ENCODE results near the gene SMOC1. TPM values are rescaled to one million over a fixed set of nuclear protein-coding genes. Genes with fewer than 3 reads are reported as not detected.

SMOC1 gene
- total and polyA plus RNA-seq, 12 donors: 0.33 to 19.8 (median 4.5) TPM

DNA sequence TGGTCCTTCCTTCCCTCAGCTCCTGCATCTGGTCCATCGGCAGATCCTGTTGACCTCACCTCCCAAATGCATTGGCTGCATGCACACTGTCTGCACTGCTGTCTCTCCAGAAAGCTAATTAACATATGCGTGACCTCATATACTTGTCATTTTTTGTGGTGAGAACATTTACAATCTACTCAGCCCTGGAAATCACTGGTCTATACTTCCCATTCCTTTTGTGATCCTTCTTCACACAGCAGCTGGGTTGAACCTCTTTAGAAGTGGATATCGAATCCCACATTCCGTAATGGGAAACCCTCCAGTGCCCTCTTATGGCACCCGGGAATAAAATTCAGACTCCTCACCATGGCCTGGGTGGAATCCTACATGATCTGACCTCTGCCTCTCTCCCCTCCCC, 45.0 kb downstream of the SMOC1 start:
- no peak overlapping the region for H3K27ac ChIP-seq
- intact Hi-C loops (cut with DNase I): no loop called here
- no peaks in the 10 kb centered on the region for H3K9me3 ChIP-seq (replicated peaks in 1 of 3)
- no peaks in the 10 kb centered on the region for H3K27me3 ChIP-seq
- TF ChIP-seq, protein P1, sequence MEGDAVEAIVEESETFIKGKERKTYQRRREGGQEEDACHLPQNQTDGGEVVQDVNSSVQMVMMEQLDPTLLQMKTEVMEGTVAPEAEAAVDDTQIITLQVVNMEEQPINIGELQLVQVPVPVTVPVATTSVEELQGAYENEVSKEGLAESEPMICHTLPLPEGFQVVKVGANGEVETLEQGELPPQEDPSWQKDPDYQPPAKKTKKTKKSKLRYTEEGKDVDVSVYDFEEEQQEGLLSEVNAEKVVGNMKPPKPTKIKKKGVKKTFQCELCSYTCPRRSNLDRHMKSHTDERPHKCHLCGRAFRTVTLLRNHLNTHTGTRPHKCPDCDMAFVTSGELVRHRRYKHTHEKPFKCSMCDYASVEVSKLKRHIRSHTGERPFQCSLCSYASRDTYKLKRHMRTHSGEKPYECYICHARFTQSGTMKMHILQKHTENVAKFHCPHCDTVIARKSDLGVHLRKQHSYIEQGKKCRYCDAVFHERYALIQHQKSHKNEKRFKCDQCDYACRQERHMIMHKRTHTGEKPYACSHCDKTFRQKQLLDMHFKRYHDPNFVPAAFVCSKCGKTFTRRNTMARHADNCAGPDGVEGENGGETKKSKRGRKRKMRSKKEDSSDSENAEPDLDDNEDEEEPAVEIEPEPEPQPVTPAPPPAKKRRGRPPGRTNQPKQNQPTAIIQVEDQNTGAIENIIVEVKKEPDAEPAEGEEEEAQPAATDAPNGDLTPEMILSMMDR (IDR thresholded peaks at IDR 0.05): no peak
- TF ChIP-seq POLR2A (IDR thresholded peaks at IDR 0.05): no peak
- no peak for DNase-seq
- no peaks in the 10 kb centered on the region for H3K36me3 ChIP-seq (replicated peaks in 1 of 2)
- H3K4me3 ChIP-seq: no peak overlapping the region
- WGBS, 4 donors: 70 to 85% (median 77%) methylated on average over 5 of the region's 5 CpGs
- H3K4me1 ChIP-seq (replicated peaks in 1 of 2): no peaks in the 10 kb centered on the region

DNA sequence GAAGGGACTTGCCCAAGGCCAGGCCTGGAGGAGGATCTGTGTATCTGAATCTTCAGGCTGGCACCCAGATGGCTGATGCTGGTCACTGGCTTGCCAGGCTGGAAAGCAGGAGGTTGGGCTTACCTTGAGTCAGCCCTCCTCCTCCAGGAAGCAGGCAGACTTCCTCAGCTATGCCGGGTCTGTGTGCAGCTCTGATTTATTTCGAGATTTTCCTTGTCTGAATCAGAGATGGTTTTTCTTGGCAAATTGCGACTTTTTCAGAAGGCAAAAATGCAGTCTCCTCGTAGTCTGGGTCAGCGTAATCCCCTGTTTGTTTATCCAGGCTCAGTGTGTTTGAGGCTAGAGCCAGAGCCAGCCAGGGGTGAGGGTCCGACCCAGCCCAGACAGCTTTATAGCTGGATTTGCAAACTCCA, 48.9 kb downstream of the SMOC1 start:
- Histone ChIP-seq H3K4me1 (replicated peaks in 1 of 2) (no peaks in the 10 kb centered on the region), H3K27ac (no peak overlapping the region), H3K27me3 (no peaks in the 10 kb centered on the region), H3K4me3 (no peak overlapping the region), H3K36me3 (replicated peaks in 1 of 2) (no peaks in the 10 kb centered on the region), H3K9me3 (replicated peaks in 1 of 3) (no peaks in the 10 kb centered on the region)
- WGBS, 4 donors: 51 to 61% (median 57%) methylated on average over 5 to 6 of the region's 6 CpGs
- no peak for DNase-seq
- TF ChIP-seq, protein P1 (IDR thresholded peaks at IDR 0.05): no peak
- no peak for TF ChIP-seq POLR2A (IDR thresholded peaks at IDR 0.05)
- intact Hi-C loops (cut with DNase I): no loop called here

DNA sequence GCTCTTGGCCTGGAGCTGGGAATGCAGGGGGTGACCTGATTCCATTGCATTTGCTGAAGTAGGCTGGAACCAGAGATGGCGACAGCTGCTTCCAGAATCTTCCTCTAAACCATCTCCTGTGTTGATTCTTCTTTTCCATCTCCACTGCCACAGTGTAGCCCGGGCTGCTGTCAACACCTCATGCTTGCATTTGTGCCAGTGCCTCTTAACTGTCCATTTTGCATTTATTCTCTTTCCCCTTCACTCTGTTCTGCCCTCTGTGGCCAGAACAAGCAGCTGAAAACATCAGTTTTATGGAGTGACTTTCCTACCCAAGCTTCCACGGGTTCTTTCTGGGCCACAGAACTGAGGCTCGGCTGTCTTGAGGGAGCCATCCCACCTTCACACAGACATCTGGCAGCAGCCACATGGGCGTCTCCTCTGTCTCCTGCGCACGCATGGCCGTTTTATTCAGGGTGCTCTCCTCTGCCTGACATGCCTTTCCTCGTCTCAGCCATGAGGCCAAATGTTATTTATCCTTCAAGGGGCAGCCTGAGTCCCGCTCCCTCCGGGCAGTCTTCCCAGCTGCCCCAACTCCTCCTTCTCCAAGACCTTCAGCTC, 51.7 kb downstream of the SMOC1 start:
- H3K4me1 ChIP-seq (replicated peaks in 1 of 2): no peaks in the 10 kb centered on the region

DNA sequence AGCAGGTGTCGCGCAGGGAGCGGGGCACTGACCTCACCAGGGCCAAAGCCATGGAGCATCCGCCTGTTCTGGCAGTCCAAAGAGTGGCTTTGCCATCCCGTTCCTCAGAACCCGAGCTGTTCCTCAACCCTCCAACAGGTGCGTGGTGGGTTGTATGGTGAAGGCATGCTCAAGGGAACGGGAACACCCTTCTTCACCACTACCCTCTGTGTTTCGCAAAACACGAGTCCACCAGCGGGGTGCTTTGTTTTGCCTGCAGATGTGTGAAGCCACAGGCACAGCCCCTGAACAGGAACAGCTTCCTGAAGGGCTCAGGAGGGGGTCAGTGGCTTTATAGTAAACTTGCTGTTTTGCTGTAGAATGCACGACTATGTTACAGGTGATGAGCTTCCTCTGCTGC, 52.7 kb downstream of the SMOC1 start:
- Histone ChIP-seq H3K27me3 (no peaks in the 10 kb centered on the region), H3K9me3 (replicated peaks in 1 of 3) (no peaks in the 10 kb centered on the region), H3K36me3 (replicated peaks in 1 of 2) (no peaks in the 10 kb centered on the region), H3K4me1 (replicated peaks in 1 of 2) (no peaks in the 10 kb centered on the region), H3K27ac (no peak overlapping the region), H3K4me3 (no peak overlapping the region)
- WGBS, 4 donors: 78 to 84% (median 81%) methylated on average over 9 to 12 of the region's 12 CpGs
- no peak for TF ChIP-seq POLR2A (IDR thresholded peaks at IDR 0.05)
- TF ChIP-seq, protein P1 (IDR thresholded peaks at IDR 0.05): no peak
- DNase-seq: no peak
- intact Hi-C loops (cut with DNase I): no loop called here

More for the DNA sequence above, 51.7 kb downstream of the SMOC1 start:
- H3K27ac ChIP-seq: peak overlapping the region in 1 of 5 donors; percentile 11
- intact Hi-C loops (cut with DNase I): no loop called here
- no peak for TF ChIP-seq POLR2A (IDR thresholded peaks at IDR 0.05)
- TF ChIP-seq, protein P1 (IDR thresholded peaks at IDR 0.05): no peak
- no peak overlapping the region for H3K4me3 ChIP-seq
- no peaks in the 10 kb centered on the region for H3K36me3 ChIP-seq (replicated peaks in 1 of 2)
- peak in 1 of 7 donors; percentile 19 for DNase-seq
- WGBS, 4 donors: 71 to 86% (median 80%) methylated on average over 11 of the region's 11 CpGs
- H3K27me3 ChIP-seq: no peaks in the 10 kb centered on the region
- H3K9me3 ChIP-seq (replicated peaks in 1 of 3): no peaks in the 10 kb centered on the region
